Stimulated activated CD4-positive, alpha-beta T cell treated with anti-CD3 and anti-CD28 coated beads, TNF-alpha, amount 100 ng/mL, for 1 hour (primary cell): ENCODE measurements around the gene HMCN1.

Experiments
- DNase-seq, 3 donors: peaks; one replicate each; pipeline ENCODE4 v3.0.0-alpha.2; 2020; ENCODE audit warnings: low read depth in 3 of 3, low spot score in 1 of 3

Gene HMCN1

GRCh38 chr1:186002406-186002805 is 268.2 kb downstream of the HMCN1 start:
- DNase-seq: no peak

- DNase-seq: no peak
Measured at GRCh38 chr1:186009039-186009737, 275.0 kb downstream of the HMCN1 start.

GRCh38 chr1:186014370-186015037 is 280.3 kb downstream of the HMCN1 start:
- no peak for DNase-seq

DNA sequence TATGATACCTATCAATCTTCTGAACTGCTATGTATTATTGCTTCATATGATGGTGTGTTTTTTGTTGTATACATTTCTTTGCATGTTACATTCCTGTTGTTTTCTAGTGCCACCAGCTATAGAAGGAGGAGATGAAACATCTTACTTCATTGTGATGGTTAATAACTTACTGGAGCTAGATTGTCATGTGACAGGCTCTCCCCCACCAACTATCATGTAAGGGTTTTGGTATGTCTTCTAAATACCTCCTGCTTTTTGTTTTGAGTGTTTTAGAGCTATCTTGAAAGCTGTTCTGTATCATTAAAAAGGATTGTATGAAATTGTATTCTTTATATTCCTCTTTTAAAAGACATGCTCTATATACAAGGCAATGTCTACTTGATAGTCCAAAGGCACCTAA is 282.7 kb downstream of the HMCN1 start:
- no peak for DNase-seq

- DNase-seq: no peak
Measured at GRCh38 chr1:186022184-186022583, 288.0 kb downstream of the HMCN1 start.

- DNase-seq: no peak
Measured at GRCh38 chr1:186026946-186027345, 292.8 kb downstream of the HMCN1 start.

- no peak for DNase-seq
Measured at GRCh38 chr1:186027621-186028020, 293.4 kb downstream of the HMCN1 start.

GRCh38 chr1:186030453-186030852 is 296.3 kb downstream of the HMCN1 start:
- DNase-seq: no peak

GRCh38 chr1:186033847-186034271 is 299.7 kb downstream of the HMCN1 start:
- no peak for DNase-seq

- DNase-seq: no peak
Measured at GRCh38 chr1:186042230-186042629, 308.0 kb downstream of the HMCN1 start.

DNA sequence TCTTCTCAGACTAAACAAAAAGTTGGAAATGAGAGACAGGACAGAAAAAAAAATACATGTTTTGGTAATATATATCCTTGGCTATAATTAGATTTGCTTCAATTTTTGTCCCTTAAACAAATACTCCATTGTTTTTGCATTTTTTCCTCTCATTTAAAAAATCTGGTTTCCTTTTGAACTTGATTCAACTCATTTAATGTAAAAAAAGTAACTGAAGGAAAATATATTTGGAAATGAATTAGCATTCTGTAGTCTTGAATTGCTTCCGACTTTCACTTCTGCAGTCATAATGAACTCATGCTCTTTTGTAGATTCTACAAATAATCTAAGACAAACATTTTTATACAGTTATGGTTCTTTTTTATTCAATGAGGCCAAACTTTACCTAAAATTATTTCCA is 309.1 kb downstream of the HMCN1 start:
- DNase-seq: no peak

- no peak for DNase-seq
Measured at GRCh38 chr1:186044079-186044685, 310.0 kb downstream of the HMCN1 start.

DNA sequence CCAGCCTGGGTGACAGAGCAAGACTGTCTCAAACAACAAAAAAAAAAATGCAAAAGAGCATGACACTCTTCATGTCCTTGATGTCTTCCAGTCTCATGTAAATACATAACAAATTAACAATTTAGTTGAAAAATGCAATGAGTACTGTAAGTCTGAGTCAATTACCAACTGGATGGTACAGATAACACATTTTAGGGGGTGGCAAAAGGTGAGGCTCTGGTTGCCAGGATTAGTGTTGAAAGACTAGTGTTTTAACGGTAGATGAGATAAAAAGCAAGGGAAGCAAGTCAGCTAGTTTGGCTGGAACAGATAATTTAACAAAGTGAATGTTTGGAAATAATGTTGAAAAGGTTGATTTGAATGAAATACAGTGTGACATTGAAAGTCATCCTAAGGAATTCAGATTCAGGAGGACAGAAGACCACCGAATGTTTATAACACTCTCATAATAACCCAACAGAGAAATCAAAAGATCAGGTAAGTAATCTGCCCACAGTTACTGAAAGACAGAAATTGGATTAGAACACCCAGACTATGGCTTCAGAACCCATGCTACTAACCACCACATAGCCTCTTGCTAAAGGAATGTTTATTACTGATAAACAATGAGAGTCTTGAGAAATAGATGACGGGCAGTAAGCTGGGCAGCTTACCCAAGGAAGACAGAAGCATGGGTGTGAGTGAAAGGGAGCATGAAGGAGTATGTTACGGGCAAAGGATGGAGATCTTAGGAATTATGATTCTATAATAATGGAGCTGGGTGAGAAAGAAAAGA is 312.4 kb downstream of the HMCN1 start:
- DNase-seq: no peak

DNA sequence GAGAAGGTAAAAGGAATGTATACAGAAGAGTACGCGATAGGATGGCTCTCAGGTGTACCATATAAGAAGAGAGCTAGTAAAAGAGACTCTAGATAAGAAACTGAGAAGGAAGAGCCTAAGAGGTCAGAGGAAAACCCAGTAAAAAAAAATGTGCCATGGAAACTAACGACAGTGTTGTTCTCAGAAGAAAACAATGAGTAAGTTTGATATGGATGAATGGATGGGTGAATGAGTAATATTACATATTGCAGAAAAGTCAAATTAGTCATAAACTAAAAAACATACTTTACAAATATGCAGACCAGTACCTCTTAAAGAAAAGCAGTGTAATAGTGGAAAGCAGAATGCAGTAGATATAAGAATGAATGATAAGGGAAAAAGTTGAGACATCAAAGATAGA is 316.2 kb downstream of the HMCN1 start:
- no peak for DNase-seq

DNA sequence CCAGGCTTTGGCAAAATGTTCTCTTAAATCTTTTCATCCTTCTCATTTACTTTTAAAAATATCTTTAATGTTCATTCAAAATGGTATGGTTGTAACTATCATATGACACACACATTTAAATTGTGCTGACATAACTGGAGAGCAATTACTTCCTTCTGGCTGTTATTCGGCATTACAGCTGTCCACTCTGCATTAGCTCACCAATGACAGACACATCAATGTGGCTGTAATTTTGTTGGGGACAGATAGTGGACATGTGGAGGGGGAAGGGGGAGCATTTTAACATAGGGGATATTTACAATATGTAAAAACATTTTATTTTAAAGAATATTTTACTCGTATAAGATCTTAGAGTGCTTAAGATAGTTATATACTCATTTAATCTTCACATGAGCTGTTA is 319.8 kb downstream of the HMCN1 start:
- no peak for DNase-seq

- DNase-seq: no peak
Measured at GRCh38 chr1:186054932-186055331, 320.7 kb downstream of the HMCN1 start.

DNA sequence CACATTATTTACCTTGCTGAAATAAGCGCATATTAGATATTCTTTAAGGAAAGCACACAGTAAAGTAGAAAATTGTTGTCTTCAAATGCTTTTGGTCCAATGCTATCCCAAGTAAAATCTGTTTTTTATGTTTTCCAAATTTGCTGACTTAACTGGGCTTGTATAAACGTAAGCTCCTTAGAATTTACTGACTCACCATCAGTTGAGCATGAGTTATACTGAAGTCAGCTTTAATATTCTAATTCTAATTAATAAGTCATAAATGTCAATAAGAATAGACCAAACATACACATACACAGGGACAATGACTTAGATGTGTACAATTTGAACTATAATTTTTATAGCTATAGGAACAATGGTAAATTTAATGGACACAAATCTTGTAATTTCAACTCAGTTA is 321.7 kb downstream of the HMCN1 start:
- DNase-seq: no peak

DNA sequence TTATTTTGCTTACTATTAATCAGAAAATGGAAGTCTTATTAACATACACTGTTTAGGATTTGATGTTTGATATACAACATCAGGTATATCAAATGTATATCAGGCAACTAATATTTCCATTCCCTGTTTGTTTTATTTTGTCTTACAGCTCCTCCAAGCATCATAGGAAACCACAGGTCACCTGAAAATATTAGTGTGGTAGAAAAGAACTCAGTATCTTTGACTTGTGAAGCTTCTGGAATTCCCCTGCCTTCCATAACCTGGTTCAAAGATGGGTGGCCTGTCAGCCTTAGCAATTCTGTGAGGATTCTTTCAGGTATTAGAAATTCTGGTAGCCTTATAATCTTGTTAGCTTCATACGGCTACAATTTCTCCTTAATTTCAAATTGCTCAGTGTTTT is 322.9 kb downstream of the HMCN1 start:
- DNase-seq: no peak

GRCh38 chr1:186059311-186059710 is 325.1 kb downstream of the HMCN1 start:
- no peak for DNase-seq

GRCh38 chr1:186059752-186060151 is 325.6 kb downstream of the HMCN1 start:
- DNase-seq: no peak

DNA sequence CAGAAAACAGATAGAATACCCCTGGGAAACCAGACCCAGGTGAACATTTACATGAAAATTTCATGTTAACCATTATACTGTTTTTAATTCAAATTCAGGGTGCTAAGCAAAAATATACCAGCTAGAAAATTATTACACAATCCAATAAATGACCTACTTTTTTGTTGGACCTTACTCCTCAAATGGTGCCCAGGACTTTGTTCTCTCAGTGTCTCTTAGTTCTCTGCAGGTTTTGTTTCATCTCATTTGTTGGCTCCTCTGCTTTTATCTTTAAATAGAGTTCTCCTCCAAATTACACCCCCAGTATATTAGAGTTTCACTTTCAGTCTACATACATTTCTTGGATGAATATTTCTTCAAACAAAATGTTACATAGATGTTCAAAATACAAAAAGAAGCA is 326.0 kb downstream of the HMCN1 start:
- DNase-seq: no peak
